WTC11 (cell line): Measurements from ENCODE around the gene GABBR2.
A peak's percentile ranks its signal among the peaks of the same experiment; 100 is the strongest.

Source experiments
- FOXJ3 ChIP-seq: sonication (generic); formaldehyde crosslinking; IDR thresholded peaks from 2 replicates; pipeline ENCODE4 v1.9.0; 2021; ENCODE audit warnings: missing genetic modification reagents, mild to moderate bottlenecking, borderline replicate concordance
- NFYB ChIP-seq: sonication (generic); formaldehyde crosslinking; conservative IDR thresholded peaks from 2 replicates; pipeline ENCODE4 v1.8.0; 2022; ENCODE audit warnings: low read depth, missing genetic modification reagents
- TF ChIP-seq, protein P1 (sequence below): sonication (generic); formaldehyde crosslinking; IDR thresholded peaks from 2 replicates; pipeline ENCODE4 v1.8.0; 2022; ENCODE audit warnings: mild to moderate bottlenecking, missing genetic modification reagents
- TF ChIP-seq, protein P2 (sequence below): fragments of 200-600 bp; IDR thresholded peaks from 2 replicates; pipeline ENCODE4 v1.8.0; 2022; ENCODE audit warnings: antibody characterized with exemption

DNA sequence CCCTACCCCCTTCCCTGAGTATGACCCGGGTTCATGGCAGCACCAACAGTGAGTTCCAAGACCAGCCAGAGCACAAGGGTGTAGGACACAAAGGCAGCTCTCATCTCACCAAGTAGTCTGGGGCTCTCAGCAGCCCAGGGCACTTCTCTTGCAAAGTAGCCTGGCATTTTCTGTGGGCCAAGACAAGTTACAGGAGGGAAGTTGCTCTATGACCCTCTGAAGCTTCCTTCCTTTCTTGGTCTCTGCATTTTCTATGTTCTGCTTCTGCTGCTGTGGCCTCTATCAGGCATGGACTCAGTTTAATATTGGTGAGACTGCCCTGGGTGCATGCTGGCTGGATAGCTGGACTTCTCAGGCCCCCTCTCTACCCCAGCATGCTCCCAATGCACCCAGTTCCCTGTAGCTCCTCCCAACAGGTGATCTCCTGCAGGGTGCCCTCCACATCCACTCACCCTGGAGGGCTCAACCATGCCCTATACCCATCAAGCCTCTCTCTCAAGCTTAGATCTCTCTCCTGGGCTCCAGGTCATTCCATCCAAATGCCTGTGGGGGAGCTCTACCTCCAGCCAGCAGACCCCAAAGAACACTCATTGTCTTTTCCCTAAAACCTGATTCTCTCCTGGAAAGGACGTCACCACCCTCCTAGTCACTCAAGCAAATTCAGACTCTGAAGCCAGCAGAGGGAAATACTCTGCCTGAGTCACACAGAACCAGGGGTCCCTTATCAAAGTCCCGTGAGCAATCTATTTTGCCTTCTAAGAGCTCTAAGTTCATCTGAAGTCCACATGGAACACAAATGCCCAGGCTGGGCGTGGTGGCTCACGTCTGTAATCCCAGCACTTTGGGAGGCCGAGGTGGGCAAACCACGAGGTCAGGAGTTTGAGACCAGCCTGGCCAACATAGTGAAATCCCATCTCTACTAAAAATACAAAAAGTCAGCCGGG is 467.1 kb downstream of the GABBR2 start:
- TF ChIP-seq, protein P1, sequence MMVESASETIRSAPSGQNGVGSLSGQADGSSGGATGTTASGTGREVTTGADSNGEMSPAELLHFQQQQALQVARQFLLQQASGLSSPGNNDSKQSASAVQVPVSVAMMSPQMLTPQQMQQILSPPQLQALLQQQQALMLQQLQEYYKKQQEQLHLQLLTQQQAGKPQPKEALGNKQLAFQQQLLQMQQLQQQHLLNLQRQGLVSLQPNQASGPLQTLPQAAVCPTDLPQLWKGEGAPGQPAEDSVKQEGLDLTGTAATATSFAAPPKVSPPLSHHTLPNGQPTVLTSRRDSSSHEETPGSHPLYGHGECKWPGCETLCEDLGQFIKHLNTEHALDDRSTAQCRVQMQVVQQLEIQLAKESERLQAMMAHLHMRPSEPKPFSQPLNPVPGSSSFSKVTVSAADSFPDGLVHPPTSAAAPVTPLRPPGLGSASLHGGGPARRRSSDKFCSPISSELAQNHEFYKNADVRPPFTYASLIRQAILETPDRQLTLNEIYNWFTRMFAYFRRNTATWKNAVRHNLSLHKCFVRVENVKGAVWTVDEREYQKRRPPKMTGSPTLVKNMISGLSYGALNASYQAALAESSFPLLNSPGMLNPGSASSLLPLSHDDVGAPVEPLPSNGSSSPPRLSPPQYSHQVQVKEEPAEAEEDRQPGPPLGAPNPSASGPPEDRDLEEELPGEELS (CRISPR knock-in tag): no peak
- no peak for TF ChIP-seq FOXJ3 (CRISPR knock-in tag)
- TF ChIP-seq, protein P2, sequence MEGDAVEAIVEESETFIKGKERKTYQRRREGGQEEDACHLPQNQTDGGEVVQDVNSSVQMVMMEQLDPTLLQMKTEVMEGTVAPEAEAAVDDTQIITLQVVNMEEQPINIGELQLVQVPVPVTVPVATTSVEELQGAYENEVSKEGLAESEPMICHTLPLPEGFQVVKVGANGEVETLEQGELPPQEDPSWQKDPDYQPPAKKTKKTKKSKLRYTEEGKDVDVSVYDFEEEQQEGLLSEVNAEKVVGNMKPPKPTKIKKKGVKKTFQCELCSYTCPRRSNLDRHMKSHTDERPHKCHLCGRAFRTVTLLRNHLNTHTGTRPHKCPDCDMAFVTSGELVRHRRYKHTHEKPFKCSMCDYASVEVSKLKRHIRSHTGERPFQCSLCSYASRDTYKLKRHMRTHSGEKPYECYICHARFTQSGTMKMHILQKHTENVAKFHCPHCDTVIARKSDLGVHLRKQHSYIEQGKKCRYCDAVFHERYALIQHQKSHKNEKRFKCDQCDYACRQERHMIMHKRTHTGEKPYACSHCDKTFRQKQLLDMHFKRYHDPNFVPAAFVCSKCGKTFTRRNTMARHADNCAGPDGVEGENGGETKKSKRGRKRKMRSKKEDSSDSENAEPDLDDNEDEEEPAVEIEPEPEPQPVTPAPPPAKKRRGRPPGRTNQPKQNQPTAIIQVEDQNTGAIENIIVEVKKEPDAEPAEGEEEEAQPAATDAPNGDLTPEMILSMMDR: 0 out of 2 replicates have a peak, but pooled peaks have one; percentile 16
- no peak for TF ChIP-seq NFYB (CRISPR knock-in tag)
